ENCODE measurements around the gene IRAK1.
"Not testable (repeated sequence)": the region's sequence is repeated elsewhere in the genome, so short reads cannot be mapped to it uniquely, and the experiment has no call there.

Gene IRAK1

DNA sequence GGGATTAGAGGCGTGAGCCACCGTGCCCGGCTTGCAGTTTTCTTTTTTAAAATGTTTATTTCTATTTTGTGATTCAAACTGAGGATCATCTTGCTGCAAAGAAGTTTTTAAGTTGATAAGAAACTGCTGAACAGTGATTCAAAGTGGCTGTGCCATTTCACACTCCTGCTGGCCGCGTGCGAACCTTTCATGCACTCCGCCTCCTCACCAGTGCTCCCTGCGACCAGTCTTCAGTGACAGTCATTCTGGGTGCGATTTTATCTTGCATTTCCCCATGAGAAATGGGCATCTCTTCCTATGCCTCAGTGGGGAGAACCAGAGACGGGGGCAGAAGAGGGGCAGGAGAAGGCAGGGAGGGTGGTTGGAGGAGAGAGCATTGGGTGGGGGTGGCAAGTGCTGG lies 25.7 kb downstream of the IRAK1 start:
- no peak for DNase-seq

DNA sequence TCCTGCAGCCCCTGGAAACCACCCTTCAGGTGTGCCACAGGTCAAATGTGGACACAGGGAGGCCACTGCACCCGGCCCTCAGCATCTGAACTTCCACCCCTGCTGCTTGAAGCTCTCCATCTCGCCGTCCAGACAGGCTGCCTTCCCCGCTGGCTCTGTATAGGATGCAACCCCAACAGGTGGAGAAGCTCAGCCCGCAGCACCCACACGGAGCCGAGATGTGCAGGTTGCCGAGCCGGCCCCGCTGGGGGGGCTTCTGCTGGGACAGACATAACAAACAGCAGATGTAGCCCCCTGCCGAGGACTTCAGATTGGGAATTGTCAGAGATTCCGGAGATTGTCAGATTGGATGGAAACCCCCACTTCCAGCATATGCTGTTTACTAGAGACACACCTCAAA lies 26.6 kb downstream of the IRAK1 start:
- DNase-seq, result no peak

DNA sequence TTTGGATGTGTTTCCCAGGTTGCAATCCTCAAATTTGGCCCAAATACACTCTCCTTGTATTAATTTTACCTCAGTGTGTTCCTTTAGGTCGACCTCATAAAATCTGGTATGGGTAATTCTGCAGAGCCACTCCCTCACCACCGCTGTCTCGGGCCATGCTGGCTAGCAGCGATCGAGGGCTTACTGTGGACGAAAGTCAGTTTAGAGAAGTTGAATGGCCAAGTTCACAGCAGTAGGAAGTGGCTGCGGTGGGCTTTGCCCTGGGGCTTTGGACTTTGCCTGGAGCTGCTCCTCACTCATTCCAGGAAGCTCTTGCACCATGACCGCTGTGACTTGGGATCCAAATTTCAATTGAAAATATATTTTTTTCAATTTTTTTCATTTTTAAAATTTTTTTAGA lies 27.5 kb downstream of the IRAK1 start:
- no peak for DNase-seq

DNA sequence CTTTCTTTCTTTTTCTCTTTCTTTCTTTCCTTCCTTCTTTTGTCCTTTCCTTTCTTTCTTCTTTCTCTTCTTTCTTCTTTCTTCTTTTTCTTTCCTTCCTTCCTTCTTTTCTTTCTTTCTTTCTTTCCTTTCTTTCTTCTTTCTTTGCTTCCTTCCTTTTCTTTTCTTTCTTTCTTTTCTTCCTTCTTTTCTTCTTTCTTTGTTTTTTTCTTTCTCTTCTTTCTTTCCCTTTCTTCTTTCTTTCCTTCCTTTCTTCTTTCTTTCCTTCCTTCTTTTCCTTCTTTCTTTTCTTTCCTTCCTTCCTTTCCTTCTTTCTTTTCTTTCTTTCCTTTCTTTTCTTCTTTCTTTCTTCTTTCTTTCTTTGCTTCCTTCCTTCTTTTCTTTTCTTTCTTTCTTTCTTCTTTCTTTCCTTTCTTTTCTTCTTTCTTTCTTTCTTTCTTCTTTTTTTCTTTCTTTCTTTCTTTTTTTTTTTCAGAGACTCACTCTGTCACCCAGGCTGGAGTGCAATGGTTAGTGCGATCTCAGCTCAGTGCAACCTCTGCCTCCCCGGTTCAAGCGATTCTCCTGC lies 28.6 kb downstream of the IRAK1 start:
- DNase-seq, result no peak

DNA sequence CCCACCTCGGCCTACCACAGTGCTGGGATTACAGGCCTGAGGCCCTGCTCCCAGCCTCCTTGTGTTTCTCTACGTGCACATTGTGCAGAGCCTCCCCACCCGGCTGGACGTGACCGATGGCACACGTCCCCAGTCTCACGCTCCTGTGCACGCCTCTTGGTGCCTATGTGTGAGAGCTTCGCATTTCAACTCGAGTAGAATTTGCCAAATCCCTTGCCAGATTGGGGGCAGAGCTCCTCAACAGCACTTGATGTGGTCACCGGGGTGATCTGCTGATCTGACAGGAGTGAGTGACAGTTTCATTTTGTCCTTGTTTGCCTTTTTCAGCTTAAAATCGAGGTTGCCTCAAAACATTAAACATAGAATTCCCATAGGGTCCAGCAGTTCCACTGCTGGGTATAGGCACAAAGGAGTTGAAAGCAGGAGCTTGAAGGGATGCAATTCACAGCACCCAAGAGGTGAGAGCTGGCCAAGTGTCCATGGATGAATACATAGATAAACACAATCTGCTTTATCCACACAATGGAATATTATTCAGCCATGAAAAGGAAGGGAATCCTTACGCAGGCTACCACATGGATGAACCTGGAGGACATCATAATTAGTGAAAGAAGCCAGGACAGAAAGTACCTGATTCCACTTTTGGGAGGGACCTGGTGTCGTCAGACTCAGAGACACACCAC lies 29.6 kb downstream of the IRAK1 start:
- no peak for DNase-seq

DNA sequence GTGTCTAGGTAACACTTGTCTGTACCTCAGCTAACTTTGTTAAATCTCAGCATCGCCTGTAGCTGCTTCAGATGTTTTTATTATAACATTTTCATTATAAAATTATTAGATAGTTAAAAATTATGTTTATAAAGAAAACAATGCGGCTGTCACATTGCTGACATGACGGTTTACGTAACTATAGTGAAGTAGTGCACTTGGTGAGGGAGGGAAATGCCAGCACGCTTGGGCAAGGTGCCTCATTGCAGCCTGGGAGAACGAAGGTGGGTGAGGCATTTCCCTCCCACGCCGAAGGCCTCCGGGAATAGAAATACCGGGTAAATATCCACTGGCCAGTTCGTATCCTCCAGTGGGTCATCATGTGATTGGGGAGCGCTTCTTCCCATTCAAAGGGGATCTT lies 31.2 kb downstream of the IRAK1 start:
- DNase-seq, result no peak

DNA sequence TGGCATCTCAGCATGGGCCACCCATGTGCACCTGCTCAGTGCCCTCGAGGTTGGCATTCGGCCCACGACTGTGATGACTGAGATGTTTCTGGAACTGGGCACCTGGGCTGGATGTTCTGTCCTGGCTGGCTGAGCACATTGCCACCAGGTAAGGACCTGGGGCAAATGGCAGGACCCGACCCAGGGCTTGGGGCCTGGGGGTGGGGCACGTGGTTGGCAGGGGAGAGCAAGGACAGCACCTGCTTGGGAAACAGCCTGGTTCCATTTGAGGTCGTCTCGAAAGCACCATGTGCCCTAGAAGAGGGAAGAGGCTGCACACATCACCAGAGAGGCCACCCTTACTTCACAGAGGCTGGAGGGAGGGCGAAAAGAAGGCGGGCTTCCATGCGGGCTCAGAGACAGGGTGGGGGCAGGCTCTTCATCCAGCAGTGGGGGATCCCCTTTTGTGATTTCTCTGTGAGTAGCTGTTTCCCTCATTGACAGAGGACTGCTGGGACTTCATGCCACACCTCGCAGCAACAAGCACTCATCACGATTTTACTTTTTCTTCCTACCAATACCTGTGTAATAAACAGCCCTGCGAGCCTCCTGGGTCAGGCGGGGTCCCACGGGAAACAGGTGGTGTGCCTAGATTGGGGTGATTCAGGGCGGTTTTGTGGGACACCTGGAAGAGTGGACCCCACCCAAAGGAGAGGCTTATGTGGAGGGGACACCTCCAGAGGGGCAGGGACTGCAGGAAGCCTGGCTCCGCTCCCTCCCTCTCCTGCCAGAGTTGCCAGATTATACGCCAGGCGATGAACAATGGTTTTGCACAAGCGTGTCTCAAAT lies 35.1 kb downstream of the IRAK1 start:
- no peak for DNase-seq

DNA sequence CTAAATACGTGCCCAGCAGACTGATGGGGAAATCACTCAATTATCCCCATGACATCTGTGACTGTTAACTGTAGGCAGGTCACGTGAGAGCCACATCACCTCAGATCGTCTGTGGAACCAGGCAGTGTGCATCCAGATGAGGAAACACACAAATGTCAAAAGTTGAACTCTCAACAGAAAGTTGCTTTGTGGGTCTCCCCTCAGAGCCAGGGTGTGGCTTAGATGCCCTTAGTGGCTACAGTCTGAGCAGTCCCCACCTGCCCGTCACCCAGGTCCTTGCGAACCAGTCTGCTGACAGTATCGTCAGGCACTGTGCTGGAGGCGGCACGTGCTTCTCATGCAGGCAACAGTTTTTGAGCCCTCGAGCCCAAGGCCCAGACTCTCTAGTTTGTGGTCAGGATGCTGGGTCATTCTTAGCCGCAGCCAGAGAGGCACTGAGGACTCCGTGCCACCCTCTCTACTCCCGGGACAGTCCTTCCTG lies 36.3 kb downstream of the IRAK1 start:
- no peak for DNase-seq

DNA sequence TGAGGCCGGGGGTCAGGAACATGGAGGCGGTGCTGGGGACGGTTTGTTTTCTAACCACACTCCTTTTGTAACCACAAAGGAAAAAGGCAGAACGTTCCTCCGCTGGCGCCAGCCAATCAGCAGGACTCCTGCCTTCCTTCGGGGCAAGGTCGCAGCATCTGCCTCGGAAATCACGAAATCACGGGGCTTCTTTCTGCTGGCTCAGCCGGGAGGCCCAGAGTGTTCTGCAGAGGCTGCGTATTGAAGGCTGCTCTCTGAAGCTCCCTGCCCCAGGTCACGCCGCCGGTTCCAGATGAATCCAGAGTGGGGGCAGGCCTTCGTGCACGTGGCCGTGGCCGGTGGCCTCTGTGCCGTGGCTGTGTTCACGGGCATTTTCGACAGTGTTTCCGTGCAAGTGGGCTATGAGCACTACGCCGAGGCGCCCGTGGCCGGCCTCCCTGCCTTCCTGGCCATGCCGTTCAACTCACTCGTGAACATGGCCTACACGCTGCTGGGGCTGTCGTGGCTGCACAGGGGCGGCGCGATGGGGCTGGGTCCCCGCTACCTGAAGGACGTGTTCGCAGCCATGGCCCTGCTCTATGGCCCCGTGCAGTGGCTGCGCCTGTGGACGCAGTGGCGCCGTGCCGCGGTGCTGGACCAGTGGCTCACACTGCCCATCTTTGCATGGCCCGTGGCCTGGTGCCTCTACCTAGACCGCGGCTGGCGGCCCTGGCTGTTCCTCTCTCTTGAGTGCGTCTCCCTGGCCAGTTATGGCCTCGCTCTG lies 37.8 kb downstream of the IRAK1 start:
- DNase-seq, result no peak

DNA sequence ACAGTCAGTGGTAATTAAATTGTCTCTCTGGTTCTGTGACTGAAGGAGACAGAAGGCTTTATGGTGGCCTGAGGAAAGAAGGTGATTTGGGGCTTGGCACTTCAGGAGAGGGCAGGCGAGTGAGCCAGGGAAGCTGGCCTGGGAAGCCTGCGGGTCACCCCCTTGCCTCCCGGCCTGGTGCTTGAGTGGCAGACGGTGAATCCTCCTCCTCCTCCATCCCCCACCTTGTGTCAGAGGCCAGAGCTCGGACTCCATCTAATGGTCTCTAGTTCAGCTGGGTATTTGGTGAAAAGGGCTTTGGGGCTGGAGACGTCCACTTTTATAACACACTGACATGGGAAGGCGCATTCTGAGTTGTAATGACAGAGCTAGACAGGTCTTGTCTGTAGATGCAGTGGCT lies 38.5 kb downstream of the IRAK1 start:
- no peak for DNase-seq

DNA sequence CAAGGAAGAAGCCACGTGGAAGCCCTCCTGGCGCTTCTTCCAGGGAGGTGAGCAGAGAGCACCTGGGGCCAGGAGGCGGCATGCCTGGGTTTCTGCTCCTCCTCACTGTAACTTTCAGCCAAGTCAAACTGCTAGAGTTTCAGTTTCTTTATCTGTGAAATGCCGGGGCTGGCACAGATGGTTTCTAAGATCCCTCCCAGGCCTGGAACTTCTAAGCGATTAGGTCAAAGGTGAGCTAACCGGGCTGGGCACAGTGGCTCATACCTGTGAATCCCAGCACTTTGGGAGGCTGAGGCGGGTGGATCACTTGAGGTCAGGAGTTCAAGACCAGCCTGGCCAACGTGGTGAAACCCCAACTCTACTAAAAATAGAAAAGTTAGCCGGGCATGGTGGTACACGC lies 39.3 kb downstream of the IRAK1 start:
- not testable (repeated sequence) for DNase-seq

DNA sequence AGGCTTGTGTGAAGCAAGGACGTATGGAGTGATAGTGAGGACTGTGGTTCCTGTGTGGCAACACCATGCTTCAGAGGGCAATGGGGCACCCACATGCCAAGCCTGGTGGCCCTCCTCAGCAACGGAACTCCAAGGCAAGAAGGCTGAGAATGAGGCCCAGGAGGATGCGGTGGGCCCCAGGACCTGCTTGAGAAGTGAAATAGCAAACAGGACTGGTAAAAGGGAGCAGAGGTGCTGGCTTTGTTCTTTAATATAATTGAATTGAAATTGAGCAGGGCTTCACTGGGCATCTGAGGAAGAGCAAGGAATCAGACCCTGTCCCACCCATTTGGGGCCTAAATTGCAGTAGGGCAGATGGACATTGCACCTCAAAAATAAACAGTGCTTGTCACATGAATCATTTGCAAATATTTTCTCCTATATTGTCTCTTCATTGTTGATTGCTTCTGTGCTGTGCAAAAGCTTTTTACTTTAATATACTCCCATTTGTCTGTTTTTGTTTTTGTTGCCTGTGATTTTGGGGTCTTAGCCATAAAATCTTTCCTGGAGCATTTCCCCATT lies 44.9 kb downstream of the IRAK1 start:
- no peak for DNase-seq

DNA sequence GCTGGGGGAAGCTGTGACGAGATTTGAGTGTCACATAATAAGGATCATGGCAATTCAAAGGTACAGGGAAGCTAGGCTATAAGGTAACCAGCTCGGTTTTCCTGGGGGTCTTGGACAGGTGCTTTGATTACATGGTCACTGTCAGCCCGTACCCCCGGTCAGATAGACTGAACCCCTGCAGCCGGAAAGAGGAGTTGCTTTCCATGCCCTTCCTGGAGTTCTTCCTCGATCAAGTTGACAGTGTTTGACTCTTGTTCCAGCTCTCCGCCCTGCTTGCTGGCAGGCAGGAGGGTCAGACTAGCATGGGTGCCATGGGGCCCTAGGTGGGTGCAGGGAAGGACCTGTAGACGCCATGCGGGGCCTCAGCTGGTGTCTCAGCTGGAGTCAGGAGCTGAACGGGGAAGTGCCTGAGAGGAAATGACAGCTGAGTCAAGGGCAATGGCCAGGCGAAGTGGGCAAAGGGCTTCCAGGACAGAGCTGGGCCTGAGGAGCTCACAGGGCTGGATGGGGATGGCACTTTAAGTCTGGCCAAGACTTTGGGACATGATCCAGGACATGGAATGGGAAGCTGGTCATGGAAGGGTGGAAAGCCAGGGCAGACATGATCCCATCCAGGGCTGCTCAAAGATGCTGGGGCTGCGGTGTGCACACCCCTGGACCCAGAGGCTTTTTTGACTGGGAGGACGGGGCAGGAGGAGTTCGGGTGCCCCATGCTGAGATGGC lies 45.5 kb downstream of the IRAK1 start:
- no peak for DNase-seq

DNA sequence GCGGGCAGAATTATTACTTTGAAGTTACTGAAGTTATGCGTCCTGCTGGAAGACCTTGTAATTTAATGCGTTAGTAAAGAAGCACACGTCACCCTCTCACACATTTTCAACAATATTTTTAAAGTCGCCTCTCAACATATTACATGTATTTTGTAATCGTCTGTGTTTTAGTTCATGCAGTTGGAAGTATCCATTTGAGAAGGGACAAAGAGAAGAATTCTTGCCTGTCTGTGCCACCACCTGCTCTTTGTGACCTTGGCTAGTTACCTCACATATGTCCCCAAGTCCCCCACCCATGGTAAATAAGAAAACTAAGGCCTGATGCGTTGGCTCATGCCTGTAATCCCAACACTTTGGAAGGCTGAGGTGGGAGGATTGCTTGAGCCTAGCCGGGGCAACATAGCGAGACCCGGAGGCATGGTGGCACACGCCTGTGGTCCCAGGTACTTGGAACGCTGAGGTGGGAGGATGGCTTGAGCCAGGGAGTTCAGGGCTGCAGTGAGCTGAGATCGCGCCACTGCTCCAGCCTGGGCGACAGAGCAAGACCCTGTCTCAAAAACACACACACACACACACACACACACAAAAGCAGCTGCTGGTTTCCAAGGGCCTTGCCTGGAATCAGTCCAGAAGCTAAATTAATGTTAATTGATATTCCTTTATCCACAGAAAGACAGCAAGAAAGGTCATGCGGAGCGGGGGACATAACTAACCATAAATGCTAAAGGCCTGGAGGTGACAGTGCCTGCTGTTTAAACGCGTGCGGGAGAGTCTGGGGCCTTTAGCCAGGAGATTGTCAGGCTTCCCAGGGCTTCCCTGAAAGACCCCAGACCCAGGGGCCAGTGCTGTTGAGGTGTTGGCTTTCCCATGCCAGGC lies 46.3 kb downstream of the IRAK1 start:
- peak in 1 of 2 experiments; percentile 48 for DNase-seq

DNA sequence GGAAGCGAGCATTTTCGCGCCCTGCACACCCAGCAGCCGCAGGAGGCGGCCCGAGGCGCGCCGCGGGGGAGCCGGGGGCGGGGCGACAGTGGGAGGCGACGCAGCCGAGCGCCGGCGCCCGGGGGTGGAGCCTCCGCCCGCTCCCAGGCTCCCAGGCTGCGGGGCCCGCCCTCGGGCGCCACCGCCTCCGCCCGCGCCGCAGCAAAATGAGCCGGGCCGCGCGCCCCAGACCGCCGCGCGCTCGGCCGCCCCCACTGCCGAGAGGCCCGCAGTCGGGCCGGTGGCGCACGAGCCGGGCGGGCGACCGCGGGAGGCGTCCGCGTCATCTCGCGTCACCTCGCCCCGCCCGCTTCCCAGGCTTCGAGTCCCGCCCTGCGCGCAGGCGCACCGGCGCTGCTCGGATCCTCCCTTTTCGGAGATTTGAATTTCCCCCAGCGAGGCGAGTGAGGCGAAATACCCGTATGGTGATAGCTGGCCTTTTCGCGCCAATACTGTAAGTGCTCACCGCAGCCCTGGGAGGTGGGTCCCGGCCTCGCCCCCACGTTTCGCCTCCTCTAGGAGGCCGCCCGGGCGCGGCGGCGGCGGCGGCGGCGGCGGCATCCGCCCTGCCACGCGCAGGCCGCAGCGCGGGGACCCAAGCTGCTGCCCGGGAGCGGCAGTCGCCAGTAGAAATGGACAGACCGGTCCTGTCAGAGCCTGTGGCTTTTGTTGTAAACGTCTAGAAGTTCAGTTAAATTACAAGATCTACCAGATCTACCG lies 47.2 kb downstream of the IRAK1 start, which contains the start of gene TMEM187:
Gene TMEM187, plus strand, starts transcription at position 387 of the 759 bp plus-strand sequence. CDS start 9,309 bp downstream, outside the sequence.
- peak; percentile 62 to 80 for DNase-seq

DNA sequence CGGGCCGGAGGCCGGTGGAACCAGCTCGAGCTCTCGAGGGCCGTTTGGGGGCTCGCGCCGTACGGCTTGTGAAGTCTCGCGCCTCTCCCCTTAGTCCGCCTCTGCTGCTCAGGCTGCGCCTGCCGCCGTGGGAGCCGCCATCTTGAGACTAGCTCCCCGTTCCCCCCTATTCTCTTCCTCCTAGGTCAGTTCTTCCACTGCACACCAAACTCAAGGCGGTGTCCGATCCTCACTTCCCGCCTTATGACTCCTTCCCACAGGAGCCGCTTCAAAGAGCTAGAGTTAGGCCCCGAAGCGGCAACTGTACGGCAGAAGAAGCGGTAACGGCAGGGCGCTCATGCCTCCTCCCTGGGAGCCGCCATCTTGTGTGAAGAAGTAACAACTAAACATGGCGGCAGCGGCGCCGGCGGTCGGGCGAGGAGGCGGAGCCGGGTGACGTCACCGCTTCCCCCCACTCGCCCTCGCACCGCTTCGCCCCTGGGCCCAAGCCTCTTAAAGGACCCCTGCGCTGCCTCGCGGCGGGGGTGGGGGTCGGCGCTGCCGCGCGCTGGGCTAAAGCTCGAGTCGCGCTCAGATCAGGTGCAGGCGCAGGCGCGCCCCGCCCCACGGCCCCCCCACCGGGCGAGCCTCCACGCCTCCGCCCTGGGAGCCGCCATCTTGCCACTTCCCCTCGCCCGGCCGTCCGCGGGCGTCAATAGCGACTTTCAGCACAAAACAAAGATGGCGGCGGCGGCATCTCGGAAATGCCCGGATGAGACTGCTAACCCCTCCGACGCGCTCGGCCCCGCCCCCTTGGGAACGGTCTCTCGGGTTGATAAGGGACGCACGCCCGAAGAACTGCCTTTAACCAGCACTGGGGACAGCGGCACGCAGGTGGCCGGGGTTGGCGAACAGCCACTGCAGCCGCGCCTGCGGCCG lies 48.0 kb downstream of the IRAK1 start, which contains the start of gene HCFC1:
Gene HCFC1, minus strand, starts transcription at position 369 of the 918 bp plus-strand sequence. CDS start 978 bp downstream, outside the sequence.
- peak; percentile 76 to 89 for DNase-seq

DNA sequence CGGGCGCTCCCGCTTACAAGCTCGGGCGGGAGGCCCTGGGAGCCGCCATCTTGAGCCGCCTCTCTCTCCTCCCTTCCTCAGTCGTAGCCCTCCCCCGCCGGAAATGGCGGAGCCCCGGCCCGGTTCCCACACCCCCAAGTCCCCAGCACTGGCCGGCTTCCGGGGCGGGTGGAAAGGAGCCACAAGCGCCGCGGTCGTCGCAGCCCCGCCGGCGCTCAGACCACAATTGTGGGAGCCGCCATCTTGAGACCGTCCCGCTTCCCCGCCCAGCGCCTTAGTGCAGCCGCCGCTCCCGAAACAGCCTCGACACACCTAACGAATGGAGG lies 48.6 kb downstream of the IRAK1 start:
- peak; percentile 56 to 72 for DNase-seq

DNA sequence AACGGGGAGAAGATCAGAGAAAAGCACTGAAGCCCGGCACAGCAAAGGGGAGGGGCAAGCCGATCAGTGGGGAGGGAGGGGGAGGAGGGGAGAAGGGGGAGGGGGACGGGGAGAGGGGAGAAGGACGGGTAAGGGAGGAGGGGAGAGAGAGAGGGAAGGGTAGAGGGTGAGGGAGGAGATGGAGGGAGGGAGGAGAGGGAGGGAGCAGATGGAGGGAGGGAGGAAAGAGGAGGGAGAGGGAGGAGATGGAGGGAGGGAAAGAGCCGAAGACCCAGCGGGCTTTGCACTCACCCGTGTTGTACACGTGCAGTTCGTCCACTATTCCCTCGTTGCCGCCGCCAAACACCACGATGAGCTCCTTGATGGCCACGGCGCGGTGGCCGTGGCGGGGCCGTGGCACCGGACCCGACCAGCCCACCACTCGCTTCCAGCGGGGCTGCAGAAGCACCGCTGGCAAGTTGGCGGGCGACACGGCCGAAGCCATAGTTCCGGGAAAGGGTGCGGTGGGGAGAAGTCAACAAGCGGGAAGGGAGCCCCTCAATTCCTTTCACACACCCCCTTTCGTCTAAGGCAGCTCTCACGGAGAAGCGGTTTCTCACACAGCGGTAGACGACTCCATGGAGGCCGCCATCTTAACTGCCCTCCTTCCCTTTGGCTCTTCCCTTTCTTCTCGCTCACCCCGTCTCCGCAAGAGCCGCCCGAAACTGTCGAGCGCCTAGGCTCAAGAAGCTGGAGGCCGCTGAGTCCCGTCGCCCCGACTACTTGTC lies 49.2 kb downstream of the IRAK1 start:
- DNase-seq, result peak; percentile 36 to 46

All from SW 1271 (cell line).